Mammary epithelial cell (primary cell): ENCODE results near the gene SLC5A10.

ENCODE experiments used
- EZH2 ChIP-seq: IDR thresholded peaks from 2 replicates; pipeline ENCODE4 v1.6.1; 2012; ENCODE audit warnings: low read length, inconsistent platforms, borderline replicate concordance
- TF ChIP-seq, protein P1 (sequence below), 2 donors: IDR thresholded peaks in 1 of 2; conservative IDR thresholded peaks in 1 of 2; 2 replicates each; pipeline ENCODE4 v1.5.1; 2011 to 2012; ENCODE audit warnings: inconsistent platforms in 2 of 2, low read length in 2 of 2, mild to moderate bottlenecking in 2 of 2, control low read depth in 1 of 2, low read depth in 1 of 2; ENCODE audit not compliant: insufficient read depth in 1 of 2; ENCODE audit errors: extremely low read depth in 1 of 2

GRCh38 chr17:18963126-18964017 lies 11.4 kb downstream of the SLC5A10 start:
- TF ChIP-seq, protein P1, sequence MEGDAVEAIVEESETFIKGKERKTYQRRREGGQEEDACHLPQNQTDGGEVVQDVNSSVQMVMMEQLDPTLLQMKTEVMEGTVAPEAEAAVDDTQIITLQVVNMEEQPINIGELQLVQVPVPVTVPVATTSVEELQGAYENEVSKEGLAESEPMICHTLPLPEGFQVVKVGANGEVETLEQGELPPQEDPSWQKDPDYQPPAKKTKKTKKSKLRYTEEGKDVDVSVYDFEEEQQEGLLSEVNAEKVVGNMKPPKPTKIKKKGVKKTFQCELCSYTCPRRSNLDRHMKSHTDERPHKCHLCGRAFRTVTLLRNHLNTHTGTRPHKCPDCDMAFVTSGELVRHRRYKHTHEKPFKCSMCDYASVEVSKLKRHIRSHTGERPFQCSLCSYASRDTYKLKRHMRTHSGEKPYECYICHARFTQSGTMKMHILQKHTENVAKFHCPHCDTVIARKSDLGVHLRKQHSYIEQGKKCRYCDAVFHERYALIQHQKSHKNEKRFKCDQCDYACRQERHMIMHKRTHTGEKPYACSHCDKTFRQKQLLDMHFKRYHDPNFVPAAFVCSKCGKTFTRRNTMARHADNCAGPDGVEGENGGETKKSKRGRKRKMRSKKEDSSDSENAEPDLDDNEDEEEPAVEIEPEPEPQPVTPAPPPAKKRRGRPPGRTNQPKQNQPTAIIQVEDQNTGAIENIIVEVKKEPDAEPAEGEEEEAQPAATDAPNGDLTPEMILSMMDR (conservative IDR thresholded peaks at IDR 0.05 in 1 of 2, IDR thresholded peaks at IDR 0.05 in 1 of 2; ENCODE audit: extremely low read depth in 1 of 2, insufficient read depth in 1 of 2, low read depth in 1 of 2, low read length in 2 of 2) = no peak
- TF ChIP-seq EZH2 = no peak
